ENCODE data around the gene CGREF1. TPM values are rescaled to one million over a fixed set of nuclear protein-coding genes. Genes with fewer than 3 reads are reported as not detected.

The CGREF1 gene
- total and polyA plus RNA-seq, 7 donors, result 0.68 to 2.6 (median 1.1) TPM; not detected in 2

- TF ChIP-seq, protein P1, sequence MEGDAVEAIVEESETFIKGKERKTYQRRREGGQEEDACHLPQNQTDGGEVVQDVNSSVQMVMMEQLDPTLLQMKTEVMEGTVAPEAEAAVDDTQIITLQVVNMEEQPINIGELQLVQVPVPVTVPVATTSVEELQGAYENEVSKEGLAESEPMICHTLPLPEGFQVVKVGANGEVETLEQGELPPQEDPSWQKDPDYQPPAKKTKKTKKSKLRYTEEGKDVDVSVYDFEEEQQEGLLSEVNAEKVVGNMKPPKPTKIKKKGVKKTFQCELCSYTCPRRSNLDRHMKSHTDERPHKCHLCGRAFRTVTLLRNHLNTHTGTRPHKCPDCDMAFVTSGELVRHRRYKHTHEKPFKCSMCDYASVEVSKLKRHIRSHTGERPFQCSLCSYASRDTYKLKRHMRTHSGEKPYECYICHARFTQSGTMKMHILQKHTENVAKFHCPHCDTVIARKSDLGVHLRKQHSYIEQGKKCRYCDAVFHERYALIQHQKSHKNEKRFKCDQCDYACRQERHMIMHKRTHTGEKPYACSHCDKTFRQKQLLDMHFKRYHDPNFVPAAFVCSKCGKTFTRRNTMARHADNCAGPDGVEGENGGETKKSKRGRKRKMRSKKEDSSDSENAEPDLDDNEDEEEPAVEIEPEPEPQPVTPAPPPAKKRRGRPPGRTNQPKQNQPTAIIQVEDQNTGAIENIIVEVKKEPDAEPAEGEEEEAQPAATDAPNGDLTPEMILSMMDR (IDR thresholded peaks at IDR 0.05), result no peak
- TF ChIP-seq POLR2AphosphoS5 (IDR thresholded peaks at IDR 0.05), result no peak
- TF ChIP-seq EP300 (IDR thresholded peaks at IDR 0.05), result no peak
- no peak for TF ChIP-seq POLR2A (IDR thresholded peaks at IDR 0.05)
- H3K4me1 ChIP-seq, result peaks cover 0 to 10% (median 9%) of the 10 kb centered on the region in 4 donors
- intact Hi-C loops (cut with DNase I), result no loop called here
- H3K27ac ChIP-seq, result no peak overlapping the region
- WGBS, 2 donors, result 88 to 89% methylated on average over 7 of the region's 7 CpGs
- H3K36me3 ChIP-seq, result no peaks in the 10 kb centered on the region
- no peak for DNase-seq
- H3K27me3 ChIP-seq, result no peaks in the 10 kb centered on the region
- no peak overlapping the region for H3K4me3 ChIP-seq
- H3K9me3 ChIP-seq, result no peaks in the 10 kb centered on the region
Observed at GRCh38 chr2:27138111-27138510, 19.2 kb upstream of the CGREF1 start.

GRCh38 chr2:27137322-27137935 lies 18.5 kb upstream of the CGREF1 start:
- DNase-seq, result no peak
- peaks cover 0 to 3% (median 3%) of the 10 kb centered on the region in 4 donors for H3K36me3 ChIP-seq
- whole genome bisulfite sequencing, 2 donors, result 93 to 96% methylated on average over 21 of the region's 21 CpGs
- H3K27ac ChIP-seq, result no peak overlapping the region
- H3K27me3 ChIP-seq, result no peaks in the 10 kb centered on the region
- intact Hi-C loops (cut with DNase I), result no loop called here
- H3K4me3 ChIP-seq, result no peak overlapping the region
- no peaks in the 10 kb centered on the region for H3K9me3 ChIP-seq
- TF ChIP-seq, protein P1 (IDR thresholded peaks at IDR 0.05), result no peak
- TF ChIP-seq EP300 (IDR thresholded peaks at IDR 0.05), result no peak
- TF ChIP-seq POLR2AphosphoS5 (IDR thresholded peaks at IDR 0.05), result no peak
- TF ChIP-seq POLR2A (IDR thresholded peaks at IDR 0.05), result no peak
- peaks cover 0 to 16% (median 15%) of the 10 kb centered on the region in 4 donors for H3K4me1 ChIP-seq

DNA sequence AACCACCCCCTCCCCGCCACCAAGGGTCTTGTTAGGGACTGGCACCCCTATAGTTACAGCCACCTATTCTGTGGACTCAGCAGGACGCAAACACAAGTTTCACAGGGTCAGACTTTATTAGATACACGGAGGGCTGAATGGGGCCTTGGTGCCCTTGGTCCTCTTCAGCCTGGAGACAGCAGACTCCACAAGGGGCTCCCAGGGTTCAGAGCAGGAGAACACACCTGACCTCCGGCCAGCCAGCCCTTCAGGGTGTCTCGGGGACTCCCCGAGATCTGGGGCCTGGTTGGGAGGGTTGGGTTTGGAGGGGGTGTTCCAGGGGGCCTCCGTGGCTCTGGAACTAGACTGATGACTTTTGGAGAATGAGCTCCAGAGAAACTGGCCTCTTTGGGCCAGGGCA lies 17.8 kb upstream of the CGREF1 start:
- peaks cover 0 to 20% (median 19%) of the 10 kb centered on the region in 4 donors for H3K4me1 ChIP-seq
- TF ChIP-seq EP300 (IDR thresholded peaks at IDR 0.05) (no peak), POLR2AphosphoS5 (IDR thresholded peaks at IDR 0.05) (no peak), POLR2A (IDR thresholded peaks at IDR 0.05) (no peak)
- TF ChIP-seq, protein P1 (IDR thresholded peaks at IDR 0.05), result no peak
- intact Hi-C loops (cut with DNase I), result no loop called here

DNA sequence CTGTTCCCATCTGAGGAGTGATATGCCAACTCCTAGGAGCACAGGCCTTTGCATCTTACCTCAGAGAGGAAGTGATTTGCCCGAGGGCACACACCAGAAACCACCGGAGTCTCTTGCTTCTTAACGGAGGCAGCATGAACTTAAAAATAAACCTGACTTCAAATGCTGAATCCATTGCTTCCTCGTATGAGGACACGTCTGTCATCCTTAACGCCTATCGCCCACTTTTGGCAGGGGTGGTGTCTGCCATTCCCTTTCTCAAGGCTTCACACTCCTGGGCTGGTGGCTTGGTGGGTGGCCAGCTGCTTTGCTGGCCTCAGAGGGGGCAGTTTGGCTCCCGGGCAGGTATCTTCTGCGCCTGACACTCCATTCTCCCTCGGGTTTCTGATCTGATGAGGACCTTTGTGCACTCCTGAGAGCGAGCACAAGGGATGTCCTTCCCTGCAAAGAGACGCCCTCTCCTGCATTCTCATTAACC lies 16.6 kb upstream of the CGREF1 start:
- H3K4me3 ChIP-seq, result no peak overlapping the region
- WGBS, 2 donors, result 79 to 90% methylated on average over 12 of the region's 12 CpGs
- peaks cover 0 to 20% (median 19%) of the 10 kb centered on the region in 4 donors for H3K4me1 ChIP-seq
- no peaks in the 10 kb centered on the region for H3K27me3 ChIP-seq
- H3K9me3 ChIP-seq, result no peaks in the 10 kb centered on the region
- intact Hi-C loops (cut with DNase I), result no loop called here
- TF ChIP-seq POLR2A (IDR thresholded peaks at IDR 0.05) (no peak), POLR2AphosphoS5 (IDR thresholded peaks at IDR 0.05) (no peak), EP300 (IDR thresholded peaks at IDR 0.05) (no peak)
- TF ChIP-seq, protein P1 (IDR thresholded peaks at IDR 0.05), result no peak
- peaks cover 0 to 22% (median 20%) of the 10 kb centered on the region in 4 donors for H3K36me3 ChIP-seq
- H3K27ac ChIP-seq, result peak overlapping the region in 2 of 4 donors; percentile 92 to 93
- DNase-seq, result no peak

More for the DNA sequence above, 17.8 kb upstream of the CGREF1 start:
- Histone ChIP-seq H3K27ac (no peak overlapping the region), H3K9me3 (no peaks in the 10 kb centered on the region), H3K36me3 (peaks cover 0 to 10% (median 8%) of the 10 kb centered on the region in 4 donors), H3K27me3 (no peaks in the 10 kb centered on the region), H3K4me3 (no peak overlapping the region)
- DNase-seq, result no peak
- 94 to 96% methylated on average over 7 of the region's 7 CpGs for WGBS, 2 donors

Data from sigmoid colon (tissue), 7 donors.